NCI-H1092 (cell line): ENCODE results near the gene PMIS2.
"Not testable (repeated sequence)": the region's sequence is repeated elsewhere in the genome, so short reads cannot be mapped to it uniquely, and the experiment has no call there.

ENCODE experiments used
- DNase-seq: peaks from one replicate; lab custom pipeline; 2025; lab: John Stamatoyannopoulos, UW

PMIS2 gene

GRCh38 chr19:35595026-35595425 is 9.1 kb downstream of the PMIS2 start:
- not testable (repeated sequence) for DNase-seq

- DNase-seq = no peak
Measured at GRCh38 chr19:35595928-35596327, 10.0 kb downstream of the PMIS2 start.

- no peak for DNase-seq
Measured at GRCh38 chr19:35596366-35596999, 10.5 kb downstream of the PMIS2 start.

- no peak for DNase-seq
Measured at GRCh38 chr19:35601971-35602370, 16.0 kb downstream of the PMIS2 start.

- not testable (repeated sequence) for DNase-seq
Measured at GRCh38 chr19:35604436-35604835, 18.5 kb downstream of the PMIS2 start.

- DNase-seq = not testable (repeated sequence)
Measured at GRCh38 chr19:35607170-35607569, 21.2 kb downstream of the PMIS2 start.

GRCh38 chr19:35607661-35608060 is 21.7 kb downstream of the PMIS2 start:
- DNase-seq = no peak

GRCh38 chr19:35608251-35608650 is 22.3 kb downstream of the PMIS2 start:
- DNase-seq = no peak

- DNase-seq = no peak
Measured at GRCh38 chr19:35609851-35610353, 23.9 kb downstream of the PMIS2 start.

GRCh38 chr19:35612224-35612558 is 26.2 kb downstream of the PMIS2 start:
- no peak for DNase-seq

- peak; percentile 68 for DNase-seq
Measured at GRCh38 chr19:35612559-35613321, 26.8 kb downstream of the PMIS2 start, which contains the start of gene HAUS5. TSS of gene HAUS5 (plus strand) at chr19:35612735. CDS start at chr19:35612795, 60 bp downstream.

GRCh38 chr19:35613574-35613973 is 27.6 kb downstream of the PMIS2 start:
- no peak for DNase-seq

- no peak for DNase-seq
Measured at GRCh38 chr19:35615036-35615435, 29.1 kb downstream of the PMIS2 start.

GRCh38 chr19:35618857-35619256 is 32.9 kb downstream of the PMIS2 start:
- no peak for DNase-seq

GRCh38 chr19:35619290-35619923 is 33.4 kb downstream of the PMIS2 start:
- DNase-seq = no peak

GRCh38 chr19:35620001-35620400 is 34.0 kb downstream of the PMIS2 start:
- DNase-seq = no peak

- no peak for DNase-seq
Measured at GRCh38 chr19:35621708-35622107, 35.7 kb downstream of the PMIS2 start.

GRCh38 chr19:35622750-35623149 is 36.8 kb downstream of the PMIS2 start:
- no peak for DNase-seq

GRCh38 chr19:35623327-35624010 is 37.5 kb downstream of the PMIS2 start:
- no peak for DNase-seq

GRCh38 chr19:35628264-35628564 is 42.2 kb downstream of the PMIS2 start:
- no peak for DNase-seq

- peak; percentile 91 for DNase-seq
Measured at GRCh38 chr19:35628565-35629331, 42.8 kb downstream of the PMIS2 start, which contains the start of gene RBM42. TSS of gene RBM42 (plus strand) at chr19:35629036. CDS start at chr19:35629154, 118 bp downstream.

GRCh38 chr19:35629332-35629633 is 43.3 kb downstream of the PMIS2 start:
- DNase-seq = no peak
